GM10266 (cell line): ENCODE results near the gene IGFALS.

Experiments
- DNase-seq: peaks from one replicate; pipeline ENCODE4 v3.0.0; 2012; ENCODE audit errors: extremely low spot score
- CTCF ChIP-seq: IDR thresholded peaks from 2 replicates; pipeline ENCODE4 v1.5.1; 2012; ENCODE audit warnings: mild to moderate bottlenecking, low read depth; ENCODE audit not compliant: control insufficient read depth, insufficient read depth; ENCODE audit errors: missing control alignments

The IGFALS gene

GRCh38 chr16:1793578-1794220 lies at the start of gene IGFALS:
TSS of gene IGFALS (minus strand) at chr16:1793705. CDS start at chr16:1793652, 53 bp downstream.
- no peak for TF ChIP-seq CTCF
- no peak for DNase-seq

- no peak for DNase-seq
- TF ChIP-seq CTCF, result no peak
These were observed 46.0 kb upstream of the IGFALS start for GRCh38 chr16:1839554-1839953.

GRCh38 chr16:1834096-1834495 lies 40.6 kb upstream of the IGFALS start:
- TF ChIP-seq CTCF, result no peak
- no peak for DNase-seq

- DNase-seq, result no peak
- no peak for TF ChIP-seq CTCF
These were observed 39.4 kb upstream of the IGFALS start for GRCh38 chr16:1832838-1833454.

- no peak for TF ChIP-seq CTCF
- no peak for DNase-seq
These were observed 37.9 kb upstream of the IGFALS start for GRCh38 chr16:1831186-1832075.

GRCh38 chr16:1830213-1830612 lies 36.7 kb upstream of the IGFALS start:
- no peak for TF ChIP-seq CTCF
- no peak for DNase-seq
